T-helper 2 cell treated with Interferon-gamma antibody and Interleukin-4, amounts not matched to agents 100 ng/mL and 5 ng/mL, for 36 hours (primary cell): ENCODE results near the gene SYT5. TPM values are rescaled to one million over a fixed set of nuclear protein-coding genes. Genes with fewer than 3 reads are reported as not detected.
"Not testable (repeated sequence)": the region's sequence is repeated elsewhere in the genome, so short reads cannot be mapped to it uniquely, and the experiment has no call there.

Source experiments
- intact Hi-C: fragments of 100-400 bp; cut with micrococcal nuclease; formaldehyde crosslinking; loops from one replicate; pipeline ENCODE4 v1.15.1; 2023
- total RNA-seq: library from RNA; stranded (reverse); gene quantifications from 2 replicates; pipeline ENCODE4 v1.2.3, GENCODE V29; 2022

The SYT5 gene
- total RNA-seq: not detected in 2 replicates

GRCh38 chr19:55179606-55180484 lies at the start of gene SYT5:
Gene SYT5 (minus strand): TSS chr19:55180289. CDS start chr19:55179041, 1,248 bp downstream.
- intact Hi-C loops: loop anchor here (1.0 to 5.0 kb wide), 2 partner anchors 77 to 228 kb away; partner anchors contain the start of gene PPP6R1

GRCh38 chr19:55229789-55230182 lies 49.7 kb upstream of the SYT5 start:
- intact Hi-C loops: no loop called here

GRCh38 chr19:55229145-55229788 lies 49.2 kb upstream of the SYT5 start:
- intact Hi-C loops: no loop called here

- intact Hi-C loops: no loop called here
Observed at GRCh38 chr19:55228403-55229031, 48.4 kb upstream of the SYT5 start, which contains the start of gene TMEM86B. Gene TMEM86B (minus strand): TSS chr19:55228763. CDS start chr19:55228741, 22 bp downstream.

- intact Hi-C loops: no loop called here
Observed at GRCh38 chr19:55228015-55228391, 47.9 kb upstream of the SYT5 start.

- intact Hi-C loops: no loop called here
Observed at GRCh38 chr19:55227241-55228014, 47.3 kb upstream of the SYT5 start.

GRCh38 chr19:55226788-55227187 lies 46.7 kb upstream of the SYT5 start:
- intact Hi-C loops: no loop called here

- intact Hi-C loops: no loop called here
Observed at GRCh38 chr19:55226273-55226672, 46.2 kb upstream of the SYT5 start.

- intact Hi-C loops: no loop called here
Observed at GRCh38 chr19:55225415-55225958, 45.4 kb upstream of the SYT5 start.

GRCh38 chr19:55224679-55225414 lies 44.8 kb upstream of the SYT5 start:
- intact Hi-C loops: not testable (repeated sequence)

GRCh38 chr19:55224038-55224665 lies 44.1 kb upstream of the SYT5 start:
- intact Hi-C loops: no loop called here

GRCh38 chr19:55223291-55224037 lies 43.4 kb upstream of the SYT5 start:
- intact Hi-C loops: no loop called here

GRCh38 chr19:55220525-55220924 lies 40.4 kb upstream of the SYT5 start:
- intact Hi-C loops: no loop called here

GRCh38 chr19:55216461-55217198 lies 36.5 kb upstream of the SYT5 start:
- intact Hi-C loops: loop anchor here (5.0 kb wide), 1 partner anchor 41 kb away; the partner anchor contains the start of gene PPP6R1

GRCh38 chr19:55213547-55213946 lies 33.5 kb upstream of the SYT5 start:
- intact Hi-C loops: no loop called here

GRCh38 chr19:55212447-55212846 lies 32.4 kb upstream of the SYT5 start:
- intact Hi-C loops: no loop called here

- intact Hi-C loops: no loop called here
Observed at GRCh38 chr19:55209693-55210472, 29.8 kb upstream of the SYT5 start.
